Motor neuron (in vitro differentiated cells): ENCODE data around the gene OPHN1. TPM values are rescaled to one million over a fixed set of nuclear protein-coding genes. Genes with fewer than 3 reads are reported as not detected.

ENCODE experiments used
- ATAC-seq, 8 experiments: fragments of 200-7000 bp; cut with Tn5 transposase; replicated peaks in 6 of 8; 2 replicates each; pipeline ENCODE4 v1.8.0; 2021; ENCODE audit warnings: mild to moderate bottlenecking in 8 of 8, moderate library complexity in 8 of 8
- H3K27ac ChIP-seq, 2 donors: fragments of 250-450 bp; sonication (Bioruptor Pico); 2 replicates each; pipeline ENCODE4 v1.9.0; 2021; ENCODE audit warnings: antibody characterized with exemption in 2 of 2, mild to moderate bottlenecking in 2 of 2, moderate library complexity in 1 of 2
- H3K4me1 ChIP-seq, 2 donors: fragments of 250-450 bp; sonication (Bioruptor Pico); replicated peaks in 1 of 2; 2 replicates each; pipeline ENCODE4 v1.6.1; 2021; ENCODE audit warnings: antibody characterized with exemption in 2 of 2, mild to moderate bottlenecking in 2 of 2, moderate library complexity in 1 of 2
- H3K4me3 ChIP-seq, 5 donors: fragments of 250-450 bp; sonication (Bioruptor Pico); 2 replicates each; pipeline ENCODE4 v1.9.0; 2021; ENCODE audit warnings: antibody characterized with exemption in 5 of 5, mild to moderate bottlenecking in 5 of 5, moderate library complexity in 4 of 5
- WGBS, 10 experiments: fragments of 450-650 bp; shearing (Covaris generic); methylation state at CpG; one replicate each; pipeline ENCODE4 v1.0.0; 2022; 5-methylcytosine and 5-hydroxymethylcytosine counted together
- in situ Hi-C, 9 experiments: fragments of 400-800 bp; cut with MboI; loops; one replicate each; pipeline ENCODE4 v1.15.0; 2021; ENCODE audit warnings: low sequenced_read_pairs in 9 of 9, low pct_unique_long_range_greater_than_20kb in 2 of 9; ENCODE audit not compliant: unreplicated experiment in 9 of 9
- total RNA-seq, 8 experiments: library from RNA; unstranded; fragments of 300-600 nt; gene quantifications; 2 replicates each; pipeline versions ENCODE4 v1.2.3 to v1.2.4, GENCODE V29; 2022

Gene OPHN1, protein sequence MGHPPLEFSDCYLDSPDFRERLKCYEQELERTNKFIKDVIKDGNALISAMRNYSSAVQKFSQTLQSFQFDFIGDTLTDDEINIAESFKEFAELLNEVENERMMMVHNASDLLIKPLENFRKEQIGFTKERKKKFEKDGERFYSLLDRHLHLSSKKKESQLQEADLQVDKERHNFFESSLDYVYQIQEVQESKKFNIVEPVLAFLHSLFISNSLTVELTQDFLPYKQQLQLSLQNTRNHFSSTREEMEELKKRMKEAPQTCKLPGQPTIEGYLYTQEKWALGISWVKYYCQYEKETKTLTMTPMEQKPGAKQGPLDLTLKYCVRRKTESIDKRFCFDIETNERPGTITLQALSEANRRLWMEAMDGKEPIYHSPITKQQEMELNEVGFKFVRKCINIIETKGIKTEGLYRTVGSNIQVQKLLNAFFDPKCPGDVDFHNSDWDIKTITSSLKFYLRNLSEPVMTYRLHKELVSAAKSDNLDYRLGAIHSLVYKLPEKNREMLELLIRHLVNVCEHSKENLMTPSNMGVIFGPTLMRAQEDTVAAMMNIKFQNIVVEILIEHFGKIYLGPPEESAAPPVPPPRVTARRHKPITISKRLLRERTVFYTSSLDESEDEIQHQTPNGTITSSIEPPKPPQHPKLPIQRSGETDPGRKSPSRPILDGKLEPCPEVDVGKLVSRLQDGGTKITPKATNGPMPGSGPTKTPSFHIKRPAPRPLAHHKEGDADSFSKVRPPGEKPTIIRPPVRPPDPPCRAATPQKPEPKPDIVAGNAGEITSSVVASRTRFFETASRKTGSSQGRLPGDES
- total RNA-seq: 10 to 100 TPM in 1 of 8 experiments, 1 to 10 TPM in 7; 4.6 to 13.9 (median 6.1) TPM

DNA sequence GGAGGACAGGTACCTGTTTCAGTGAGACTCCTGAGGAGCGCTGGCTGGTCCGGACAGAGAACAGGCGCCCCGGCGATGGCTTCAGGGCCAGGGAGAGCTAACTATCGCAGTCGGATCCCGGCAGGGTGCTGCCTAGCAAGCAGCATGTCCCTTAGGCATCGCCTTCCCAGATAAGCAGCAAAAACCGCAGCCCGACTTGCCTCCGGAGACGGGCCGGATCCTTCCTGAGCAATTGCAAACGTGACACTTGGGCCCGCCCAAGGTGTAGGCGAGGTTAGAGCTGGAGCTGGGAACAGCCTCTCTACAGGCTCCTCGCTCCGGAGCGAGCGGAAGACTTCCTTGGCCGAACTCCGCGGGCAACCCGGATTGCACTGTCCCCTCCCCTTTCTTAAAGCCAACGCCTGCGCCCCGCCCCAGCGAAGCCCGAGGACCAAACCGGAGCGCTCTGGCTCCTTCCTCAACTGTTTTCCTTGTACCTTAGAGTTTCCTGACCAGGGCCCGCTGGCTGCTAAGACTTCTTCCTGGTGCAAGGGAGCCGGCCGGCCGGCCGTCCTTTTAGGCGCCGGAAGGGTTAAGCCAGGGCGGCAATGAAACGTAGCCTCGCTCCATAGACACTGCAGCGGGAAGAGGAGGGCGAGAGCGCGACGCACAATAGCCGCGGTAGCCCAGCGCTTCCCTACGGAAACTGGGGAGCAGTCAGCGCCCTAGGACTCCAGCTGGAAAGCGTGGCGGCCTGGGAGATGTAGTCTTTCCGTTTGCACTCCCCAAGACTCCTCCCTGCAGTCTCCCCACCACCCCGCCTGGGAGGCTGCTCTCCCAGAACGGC lies at the start of gene OPHN1:
Gene OPHN1 (minus strand): TSS at position 341 of the 826 bp plus-strand sequence. CDS start 475 bp downstream, outside the sequence.
- WGBS, 10 experiments: 0 to 18% methylated on average over 1 to 9 of the region's 57 CpGs; no CpG with 5 or more reads in 8 of the 10 experiments
- ATAC-seq: peak; percentile 90 to 95 (median 92)
- Histone ChIP-seq H3K4me3 (peak within 1 kb of the TSS; percentile 56 to 91 (median 65)), H3K4me1 (peaks cover 6% of the 10 kb centered on the region in 2 donors), H3K27ac (peak within 1 kb of the TSS; percentile 80)
- in situ Hi-C loops: no loop called here

DNA sequence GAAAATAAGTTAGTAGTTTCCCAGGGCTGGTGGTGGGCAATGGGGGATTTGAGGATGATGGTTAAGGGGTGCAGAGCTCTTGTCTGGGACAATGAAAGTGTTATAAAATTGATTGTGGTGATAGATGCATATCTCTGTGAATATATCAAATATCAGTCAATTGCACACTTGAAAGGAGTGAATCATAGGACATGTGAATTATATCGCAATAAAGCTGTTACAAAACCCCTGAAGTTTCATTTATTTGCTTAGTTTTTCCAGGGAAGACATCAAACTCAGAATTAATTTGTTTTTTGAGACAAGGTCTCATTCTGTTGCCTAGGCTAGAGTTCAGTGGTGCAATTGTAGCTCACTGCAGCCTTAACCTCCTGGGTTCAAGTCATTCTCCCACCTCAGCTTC lies 47.7 kb upstream of the OPHN1 start:
- no peak for ATAC-seq
- no peak overlapping the region for H3K4me3 ChIP-seq
- no peaks in the 10 kb centered on the region for H3K4me1 ChIP-seq
- WGBS, 10 experiments: 67 to 100% methylated on average over 1 of the region's 1 CpG; no CpG with 5 or more reads in 8 of the 10 experiments
- in situ Hi-C loops: no loop called here
- no peak overlapping the region for H3K27ac ChIP-seq

DNA sequence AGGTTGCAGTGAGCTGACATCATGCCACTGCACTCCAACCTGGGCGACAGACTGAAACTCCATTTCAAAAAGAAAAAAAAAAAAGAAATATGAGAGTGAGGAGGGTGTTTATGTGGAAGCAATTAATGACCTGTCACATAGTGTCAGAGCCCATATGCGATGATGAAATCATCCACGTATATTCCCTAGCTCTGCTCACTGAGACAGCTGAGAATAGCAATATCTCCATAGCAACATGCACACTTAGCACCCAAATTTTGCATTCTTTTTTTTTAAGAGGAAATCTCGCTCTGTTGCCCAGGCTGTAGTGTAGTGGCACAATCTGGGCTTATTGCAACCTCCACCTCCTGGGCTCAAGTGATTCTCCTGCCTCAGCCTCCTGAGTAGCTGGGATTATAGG lies 31.5 kb upstream of the OPHN1 start:
- 17 to 60% (median 36%) methylated on average over 1 to 3 of the region's 4 CpGs; no CpG with 5 or more reads in 6 of the 10 experiments for WGBS, 10 experiments
- Histone ChIP-seq H3K4me1 (no peaks in the 10 kb centered on the region), H3K27ac (no peak overlapping the region), H3K4me3 (no peak overlapping the region)
- peak in 2 of 8 experiments; percentile 34 to 52 for ATAC-seq
- in situ Hi-C loops: loop anchor here in 3 of 9 experiments (25.0 kb wide), 1 partner anchor 277 kb away; no protein-coding TSS in a partner anchor

DNA sequence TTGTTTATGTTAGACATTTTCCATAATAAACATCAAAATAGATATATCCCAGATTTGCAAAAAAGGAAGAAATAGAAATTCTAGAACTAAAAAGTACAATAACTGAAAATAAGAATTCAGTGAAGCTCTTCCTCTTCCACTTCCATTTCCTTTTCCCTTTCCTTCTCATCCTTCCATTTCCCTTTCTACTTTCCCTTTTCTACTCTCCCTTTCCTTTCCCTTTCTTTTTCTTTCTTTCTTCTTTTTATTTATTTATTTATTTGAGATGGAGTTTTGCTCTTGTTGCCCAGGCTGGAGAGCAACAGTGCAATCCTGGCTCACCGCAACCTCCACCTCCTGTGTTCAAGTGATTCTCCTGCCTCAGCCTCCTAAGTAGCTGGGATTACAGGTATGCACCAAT lies 30.6 kb upstream of the OPHN1 start:
- H3K4me1 ChIP-seq: no peaks in the 10 kb centered on the region
- in situ Hi-C loops: loop anchor here in 3 of 9 experiments (25.0 kb wide), 1 partner anchor 277 kb away; no protein-coding TSS in a partner anchor
- no peak for ATAC-seq
- WGBS, 10 experiments: 97 to 100% (median 100%) methylated on average over 1 of the region's 1 CpG; no CpG with 5 or more reads in 4 of the 10 experiments
- H3K27ac ChIP-seq: no peak overlapping the region
- H3K4me3 ChIP-seq: no peak overlapping the region

DNA sequence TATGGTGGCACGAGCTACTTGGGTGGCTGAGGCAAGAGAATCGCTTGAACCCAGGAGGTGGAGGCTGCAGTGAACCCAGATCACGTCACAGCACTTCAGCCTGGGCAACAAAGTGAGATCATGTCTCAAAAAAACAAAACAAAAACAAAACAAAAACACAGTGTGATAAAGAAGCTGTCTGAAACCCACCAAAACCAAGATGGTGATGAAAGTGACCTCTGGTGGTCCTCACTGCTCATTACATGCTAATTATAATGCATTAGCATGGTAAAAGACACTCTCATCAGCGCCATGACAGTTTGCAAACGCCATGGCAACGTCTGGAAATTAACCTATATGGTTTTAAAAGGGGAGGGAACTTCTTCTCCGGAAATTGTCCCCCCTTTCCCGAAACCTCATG lies 29.4 kb upstream of the OPHN1 start:
- WGBS, 10 experiments: 0 to 50% (median 8%) methylated on average over 2 to 5 of the region's 8 CpGs; no CpG with 5 or more reads in 5 of the 10 experiments
- H3K27ac ChIP-seq: no peak overlapping the region
- in situ Hi-C loops: loop anchor here in 3 of 9 experiments (25.0 kb wide), 1 partner anchor 275 kb away; no protein-coding TSS in a partner anchor
- H3K4me1 ChIP-seq: no peaks in the 10 kb centered on the region
- peak in 3 of 8 experiments; percentile 7 to 62 (median 27) for ATAC-seq
- no peak overlapping the region for H3K4me3 ChIP-seq

DNA sequence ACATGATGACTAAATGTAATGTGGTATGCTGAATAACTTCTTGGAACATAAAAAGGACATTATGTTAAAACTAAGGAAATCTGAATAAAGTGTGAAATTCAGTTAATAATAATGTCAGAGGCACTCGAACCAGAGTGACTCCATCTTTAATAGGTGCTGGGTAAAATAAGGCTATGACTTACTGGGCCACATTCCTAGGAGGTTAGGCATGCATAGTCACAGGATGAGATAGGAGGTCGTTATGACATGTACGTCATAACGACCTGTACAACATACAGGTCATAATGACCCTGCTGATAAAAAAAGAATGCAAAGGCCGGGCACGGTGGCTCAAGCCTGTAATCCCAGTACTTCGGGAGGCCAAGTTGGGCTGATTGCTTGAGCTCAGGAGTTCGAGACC lies 28.9 kb upstream of the OPHN1 start:
- H3K27ac ChIP-seq: no peak overlapping the region
- in situ Hi-C loops: loop anchor here in 3 of 9 experiments (25.0 kb wide), 1 partner anchor 275 kb away; no protein-coding TSS in a partner anchor
- no peak overlapping the region for H3K4me3 ChIP-seq
- no peaks in the 10 kb centered on the region for H3K4me1 ChIP-seq
- peak in 2 of 8 experiments; percentile 56 to 78 for ATAC-seq
- WGBS, 10 experiments: 0 to 92% (median 52%) methylated on average over 1 to 8 of the region's 8 CpGs; no CpG with 5 or more reads in 4 of the 10 experiments

DNA sequence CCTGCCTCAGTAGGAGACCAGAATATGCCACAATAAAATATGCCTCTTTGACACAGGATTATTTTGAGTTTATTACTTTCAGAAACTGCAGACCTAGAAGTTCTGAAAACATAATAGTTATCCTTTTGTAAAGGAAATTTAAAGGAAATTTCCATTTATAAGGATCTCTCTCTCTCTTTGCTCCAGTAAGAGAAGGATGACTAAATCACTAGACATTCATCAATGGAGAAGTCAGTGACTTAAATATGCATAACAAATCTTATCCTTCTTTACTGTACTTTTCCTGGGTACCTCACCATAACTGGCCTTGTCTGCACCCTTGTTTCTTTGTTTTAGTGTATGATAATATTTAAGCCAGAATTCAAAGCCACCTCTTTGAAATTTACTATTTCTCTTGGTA lies 28.3 kb upstream of the OPHN1 start:
- H3K4me3 ChIP-seq: no peak overlapping the region
- ATAC-seq: peak in 1 of 8 experiments; percentile 69
- H3K27ac ChIP-seq: no peak overlapping the region
- no peaks in the 10 kb centered on the region for H3K4me1 ChIP-seq
- in situ Hi-C loops: loop anchor here in 3 of 9 experiments (25.0 kb wide), 1 partner anchor 274 kb away; no protein-coding TSS in a partner anchor

DNA sequence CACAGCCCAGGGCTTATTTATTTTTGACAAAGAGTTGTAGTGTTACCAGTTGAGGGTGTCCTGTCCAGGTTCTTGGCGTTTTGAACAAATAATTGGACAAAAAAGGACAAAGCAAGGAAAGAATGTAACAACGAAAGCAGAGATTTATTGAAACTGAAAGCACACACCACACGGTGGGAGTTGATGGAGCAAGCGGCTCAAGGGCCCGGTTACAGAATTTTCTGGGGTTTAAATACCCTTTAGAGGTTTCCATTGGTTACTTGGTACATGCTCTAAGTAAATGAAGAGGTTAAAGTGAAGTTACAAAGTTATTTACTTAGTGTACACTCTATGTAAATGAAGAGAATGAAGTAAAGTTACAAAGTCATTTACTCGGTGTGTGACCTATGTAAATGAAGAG lies 27.8 kb upstream of the OPHN1 start:
- in situ Hi-C loops: loop anchor here in 3 of 9 experiments (25.0 kb wide), 1 partner anchor 274 kb away; no protein-coding TSS in a partner anchor
- no peak overlapping the region for H3K4me3 ChIP-seq
- ATAC-seq: peak in 1 of 8 experiments; percentile 73
- 34 to 60% (median 42%) methylated on average over 1 to 6 of the region's 6 CpGs; no CpG with 5 or more reads in 4 of the 10 experiments for WGBS, 10 experiments
- no peak overlapping the region for H3K27ac ChIP-seq
- H3K4me1 ChIP-seq: no peaks in the 10 kb centered on the region

DNA sequence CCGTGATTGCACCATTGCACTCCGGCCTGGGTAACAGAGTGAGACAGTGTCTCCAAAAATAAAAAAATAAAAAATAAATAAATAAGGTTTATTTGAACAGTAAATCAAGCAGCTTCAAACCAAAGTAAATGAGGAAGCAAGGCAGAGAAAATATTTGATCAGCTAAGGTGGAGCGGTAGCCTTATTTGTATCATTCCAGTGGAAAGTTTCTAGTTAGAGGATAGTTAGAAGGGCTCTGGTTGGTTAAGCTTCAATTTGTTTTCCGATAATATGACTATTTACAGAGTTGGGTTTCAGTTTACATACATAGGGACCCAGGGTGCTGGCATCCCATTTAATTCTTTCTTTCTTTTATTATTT lies 21.8 kb upstream of the OPHN1 start:
- no peaks in the 10 kb centered on the region for H3K4me1 ChIP-seq
- 57 to 100% (median 87%) methylated on average over 1 to 4 of the region's 4 CpGs; no CpG with 5 or more reads in 3 of the 10 experiments for WGBS, 10 experiments
- in situ Hi-C loops: loop anchor here in 3 of 9 experiments (25.0 kb wide), 1 partner anchor 268 kb away; no protein-coding TSS in a partner anchor
- no peak overlapping the region for H3K4me3 ChIP-seq
- ATAC-seq: no peak
- H3K27ac ChIP-seq: no peak overlapping the region

DNA sequence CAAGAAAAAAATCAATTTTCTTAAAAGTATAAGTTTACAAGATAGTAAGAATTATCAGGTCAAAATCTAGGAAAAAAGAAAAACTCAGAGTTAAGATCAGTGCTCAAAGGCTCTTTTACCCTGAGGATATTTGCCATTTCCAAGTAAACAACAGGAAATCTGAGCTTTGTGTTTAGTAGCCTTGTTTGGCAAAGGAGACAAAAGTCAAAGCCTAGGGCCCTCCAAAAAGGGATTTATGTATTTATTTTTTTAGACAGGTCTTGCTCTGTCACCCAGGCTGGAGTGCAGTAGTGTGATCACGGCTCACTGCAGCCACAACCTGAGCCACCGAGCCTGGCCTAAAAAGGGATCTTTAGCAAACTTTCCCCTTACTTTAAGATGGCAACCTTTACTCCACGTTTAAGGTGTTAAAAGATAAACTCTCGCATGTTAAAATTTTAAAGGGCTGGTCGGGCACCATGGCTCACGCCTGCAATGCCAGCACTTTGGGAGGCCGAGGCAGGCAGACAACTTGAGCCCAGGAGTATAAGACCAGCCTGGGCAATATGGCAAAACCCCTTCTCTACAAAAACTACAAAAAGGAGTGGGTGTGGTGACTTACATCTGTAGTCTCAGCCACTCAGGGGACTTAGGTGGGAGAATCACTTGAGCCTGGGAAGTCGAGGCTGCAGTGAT lies 21.3 kb upstream of the OPHN1 start:
- WGBS, 10 experiments: 0 to 76% (median 42%) methylated on average over 1 to 4 of the region's 8 CpGs; no CpG with 5 or more reads in 6 of the 10 experiments
- Histone ChIP-seq H3K4me3 (no peak overlapping the region), H3K4me1 (no peaks in the 10 kb centered on the region), H3K27ac (no peak overlapping the region)
- ATAC-seq: no peak
- in situ Hi-C loops: loop anchor here in 3 of 9 experiments (25.0 kb wide), 1 partner anchor 267 kb away; no protein-coding TSS in a partner anchor

DNA sequence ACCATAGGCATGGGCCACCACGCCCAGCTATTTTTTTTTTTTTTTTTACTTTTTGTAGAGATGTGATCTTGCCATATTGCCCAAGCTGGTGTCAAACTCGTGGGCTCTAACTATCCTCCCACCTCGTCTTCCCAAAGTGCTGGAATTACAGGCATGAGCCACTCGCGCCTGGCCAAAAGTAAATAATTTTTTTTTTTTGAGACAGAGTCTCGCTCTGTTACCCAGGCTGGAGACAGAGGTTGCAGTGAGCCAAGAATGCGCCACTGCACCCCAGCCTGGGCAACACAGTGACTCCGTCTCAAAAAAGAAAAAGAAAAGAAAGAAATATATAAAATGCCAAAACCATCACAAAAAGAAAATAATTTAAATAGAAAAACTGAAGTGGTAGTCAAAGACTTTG lies 18.4 kb upstream of the OPHN1 start:
- no peak overlapping the region for H3K27ac ChIP-seq
- H3K4me3 ChIP-seq: no peak overlapping the region
- H3K4me1 ChIP-seq: no peaks in the 10 kb centered on the region
- 50 to 100% (median 83%) methylated on average over 1 to 7 of the region's 8 CpGs; no CpG with 5 or more reads in 4 of the 10 experiments for WGBS, 10 experiments
- peak in 1 of 8 experiments; percentile 69 for ATAC-seq
- in situ Hi-C loops: loop anchor here in 3 of 9 experiments (25.0 kb wide), 1 partner anchor 264 kb away; no protein-coding TSS in a partner anchor
